SU-DHL-6 (cell line): ENCODE data around the gene USP7.
"Not testable (repeated sequence)": the region's sequence is repeated elsewhere in the genome, so short reads cannot be mapped to it uniquely, and the experiment has no call there.

Source experiments
- EZH2phosphoT487 ChIP-seq: fragments of 200-600 bp; sonication (generic), shearing (Covaris generic); conservative IDR thresholded peaks from 2 replicates; pipeline ENCODE4 v1.6.1; 2018; ENCODE audit warnings: mild to moderate bottlenecking, antibody characterized with exemption, low read length, moderate library complexity, mixed read lengths
- TF ChIP-seq, protein P1 (sequence below): fragments of 200-600 bp; sonication (generic); IDR thresholded peaks from one replicate; pipeline ENCODE4 v1.5.1; 2017; ENCODE audit warnings: antibody characterized with exemption, mild to moderate bottlenecking, low read length, moderate library complexity; ENCODE audit not compliant: insufficient read depth, poor library complexity, severe bottlenecking

GRCh38 chr16:8976189-8976588, 12.5 kb upstream of the USP7 start:
- TF ChIP-seq, protein P1, sequence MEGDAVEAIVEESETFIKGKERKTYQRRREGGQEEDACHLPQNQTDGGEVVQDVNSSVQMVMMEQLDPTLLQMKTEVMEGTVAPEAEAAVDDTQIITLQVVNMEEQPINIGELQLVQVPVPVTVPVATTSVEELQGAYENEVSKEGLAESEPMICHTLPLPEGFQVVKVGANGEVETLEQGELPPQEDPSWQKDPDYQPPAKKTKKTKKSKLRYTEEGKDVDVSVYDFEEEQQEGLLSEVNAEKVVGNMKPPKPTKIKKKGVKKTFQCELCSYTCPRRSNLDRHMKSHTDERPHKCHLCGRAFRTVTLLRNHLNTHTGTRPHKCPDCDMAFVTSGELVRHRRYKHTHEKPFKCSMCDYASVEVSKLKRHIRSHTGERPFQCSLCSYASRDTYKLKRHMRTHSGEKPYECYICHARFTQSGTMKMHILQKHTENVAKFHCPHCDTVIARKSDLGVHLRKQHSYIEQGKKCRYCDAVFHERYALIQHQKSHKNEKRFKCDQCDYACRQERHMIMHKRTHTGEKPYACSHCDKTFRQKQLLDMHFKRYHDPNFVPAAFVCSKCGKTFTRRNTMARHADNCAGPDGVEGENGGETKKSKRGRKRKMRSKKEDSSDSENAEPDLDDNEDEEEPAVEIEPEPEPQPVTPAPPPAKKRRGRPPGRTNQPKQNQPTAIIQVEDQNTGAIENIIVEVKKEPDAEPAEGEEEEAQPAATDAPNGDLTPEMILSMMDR = not testable (repeated sequence)
- not testable (repeated sequence) for TF ChIP-seq EZH2phosphoT487
